GM21367 (cell line): Measurements from ENCODE around the gene ASPG.

ENCODE experiments used
- ATAC-seq: cut with Tn5 transposase; IDR thresholded peaks from one replicate; pipeline ENCODE4 v1.9.1; 2021; ENCODE audit not compliant: unreplicated experiment

The ASPG gene

DNA sequence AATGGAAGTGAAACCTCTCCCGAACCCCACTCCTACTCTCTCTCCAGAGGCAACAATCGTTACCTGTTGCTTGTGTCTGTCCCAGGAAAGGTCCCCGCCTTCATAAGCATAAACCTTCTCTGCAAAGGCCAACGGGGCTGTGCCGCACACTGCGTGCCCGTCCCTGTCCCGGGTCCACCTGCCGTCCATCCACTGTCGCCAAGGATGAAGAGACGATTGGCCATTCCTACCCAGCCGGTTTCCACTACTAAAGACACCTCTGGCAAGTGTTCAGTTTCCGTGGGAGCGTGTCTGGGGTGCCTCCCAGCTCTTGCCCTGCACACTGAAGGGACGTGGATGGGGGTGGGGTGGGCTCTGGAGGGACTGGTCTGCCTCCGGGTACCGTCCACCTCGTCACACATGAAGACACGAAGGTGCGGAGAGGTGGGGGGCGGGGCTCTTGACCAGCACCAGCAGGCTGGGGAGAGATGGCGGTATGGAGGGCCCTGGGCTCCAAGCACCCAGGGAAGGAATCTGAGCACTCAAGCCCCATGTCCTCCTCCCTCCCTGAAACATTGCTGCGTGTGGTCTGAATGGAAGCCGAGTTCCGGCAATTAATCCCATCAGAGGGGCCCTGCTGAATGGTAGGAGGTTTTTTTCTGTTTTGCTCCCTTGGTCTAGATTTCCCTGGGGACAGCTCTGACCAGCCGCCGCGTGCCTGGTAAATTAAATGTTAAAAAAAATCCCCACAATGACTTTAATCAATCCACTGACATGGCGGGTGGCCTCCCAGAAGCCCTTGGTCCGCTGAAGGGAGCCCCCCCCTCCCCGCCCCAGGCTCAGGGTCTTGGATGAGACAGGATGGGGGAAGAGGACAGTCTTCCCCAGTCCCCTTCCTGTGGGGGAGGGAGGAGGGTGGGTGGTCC is 48.8 kb downstream of the ASPG start:
- no peak for ATAC-seq

DNA sequence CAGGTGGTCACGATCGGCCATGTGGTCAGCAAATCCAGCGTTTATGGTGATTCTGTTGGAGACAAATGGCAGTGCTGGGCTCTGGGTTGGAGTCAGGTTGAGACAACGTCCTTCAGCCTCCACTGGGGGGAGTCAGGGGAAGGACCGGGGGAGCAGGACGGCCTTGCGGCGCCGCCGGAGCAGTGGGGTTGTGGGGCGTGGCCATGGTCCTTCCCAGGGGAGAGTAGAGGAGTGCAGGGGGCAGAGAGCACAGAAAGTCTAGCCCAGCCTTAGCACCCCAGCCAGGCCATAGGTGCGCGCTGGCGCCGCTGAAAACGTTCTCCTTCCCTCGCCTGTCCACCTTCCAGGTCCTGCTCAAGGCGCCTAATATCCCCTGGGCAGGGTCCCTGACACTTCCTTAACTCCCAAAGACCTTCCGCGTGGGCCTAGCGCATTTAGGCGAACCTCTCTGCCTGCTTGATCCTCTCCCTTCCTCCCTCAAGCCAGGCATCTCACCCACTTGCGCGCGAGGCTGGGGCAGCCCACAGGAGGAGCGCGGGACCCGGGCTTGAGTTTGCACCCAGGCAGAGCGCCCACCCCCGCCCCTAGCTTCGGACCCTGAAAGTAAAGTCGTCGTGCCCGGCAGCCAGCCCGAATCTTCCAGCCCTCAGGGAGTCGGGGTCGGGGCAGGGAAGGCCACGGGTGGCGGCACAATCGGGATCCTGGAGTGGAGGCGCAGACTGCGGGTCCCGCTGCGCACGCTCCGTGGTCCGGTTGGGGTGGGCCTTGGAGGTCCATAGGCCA is 49.8 kb downstream of the ASPG start:
- ATAC-seq, result no peak

DNA sequence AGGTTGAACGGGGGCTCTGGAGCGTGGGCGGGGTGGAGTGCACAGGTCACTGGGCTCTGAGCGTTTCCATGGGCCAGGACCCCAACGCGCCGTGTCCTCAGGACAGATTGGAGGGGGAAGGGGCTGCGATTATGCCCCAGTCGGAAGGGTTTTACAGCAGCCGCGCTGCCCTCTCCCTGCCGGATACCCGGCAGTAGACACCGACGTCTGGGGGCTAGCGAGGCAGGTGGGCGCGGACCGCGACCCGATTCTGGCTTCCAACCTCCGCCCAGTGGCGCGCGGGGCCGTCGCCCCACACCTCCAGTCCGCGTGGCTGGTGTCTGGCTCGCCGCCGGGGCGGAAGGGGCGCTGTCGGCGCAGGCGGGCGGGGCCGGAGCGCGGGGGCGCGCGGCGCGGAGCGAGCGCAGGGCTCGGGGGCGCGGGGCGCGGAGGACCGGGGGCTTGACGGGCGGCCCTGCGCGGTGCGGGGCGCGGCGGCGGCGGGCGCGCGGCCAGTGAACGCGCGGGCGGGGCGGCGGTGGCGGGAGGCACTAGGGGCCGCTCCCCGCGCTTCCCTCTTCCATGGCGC is 50.5 kb downstream of the ASPG start:
- no peak for ATAC-seq

GRCh38 chr14:104136472-104137296 is 51.2 kb downstream of the ASPG start:
- ATAC-seq, result no peak

- no peak for ATAC-seq
These were observed 52.0 kb downstream of the ASPG start for GRCh38 chr14:104137297-104138097.

DNA sequence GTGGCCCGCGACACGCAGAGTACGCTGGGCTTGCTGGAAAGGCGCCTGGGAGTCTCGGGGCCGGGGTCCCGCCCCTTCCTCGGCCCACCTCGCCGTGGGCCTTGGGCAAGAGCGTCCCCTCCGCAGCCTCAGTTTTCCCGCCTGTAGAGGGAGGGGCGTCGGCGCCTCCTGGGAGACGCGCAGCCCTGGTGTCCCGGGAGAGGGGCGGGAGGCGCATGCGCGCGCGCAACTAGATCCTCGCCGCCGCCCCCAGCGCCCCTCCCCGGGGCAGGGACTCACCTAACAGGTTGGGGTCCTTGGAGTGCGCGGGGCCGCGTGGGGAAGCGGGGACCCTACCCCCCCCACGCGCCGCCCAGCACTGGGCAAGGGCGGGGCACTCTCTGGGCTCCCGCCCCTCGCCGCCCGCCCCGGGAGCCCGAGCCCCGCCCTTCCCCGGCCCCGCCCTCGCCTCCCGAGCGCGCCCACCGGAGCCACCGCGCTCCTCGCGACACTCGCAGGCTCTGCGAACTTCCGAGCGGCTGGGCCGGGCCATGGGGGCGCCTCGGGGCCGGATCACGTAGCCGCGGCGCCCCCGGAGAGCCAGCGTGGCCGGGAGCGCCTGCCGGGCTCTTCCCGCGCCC is 52.7 kb downstream of the ASPG start, which contains the start of gene KIF26A:
Gene KIF26A, plus strand, starts transcription at position 490 of the 620 bp plus-strand sequence. CDS start 136 bp downstream, outside the sequence.
- ATAC-seq, result no peak

- no peak for ATAC-seq
These were observed 53.4 kb downstream of the ASPG start for GRCh38 chr14:104138718-104139459.

DNA sequence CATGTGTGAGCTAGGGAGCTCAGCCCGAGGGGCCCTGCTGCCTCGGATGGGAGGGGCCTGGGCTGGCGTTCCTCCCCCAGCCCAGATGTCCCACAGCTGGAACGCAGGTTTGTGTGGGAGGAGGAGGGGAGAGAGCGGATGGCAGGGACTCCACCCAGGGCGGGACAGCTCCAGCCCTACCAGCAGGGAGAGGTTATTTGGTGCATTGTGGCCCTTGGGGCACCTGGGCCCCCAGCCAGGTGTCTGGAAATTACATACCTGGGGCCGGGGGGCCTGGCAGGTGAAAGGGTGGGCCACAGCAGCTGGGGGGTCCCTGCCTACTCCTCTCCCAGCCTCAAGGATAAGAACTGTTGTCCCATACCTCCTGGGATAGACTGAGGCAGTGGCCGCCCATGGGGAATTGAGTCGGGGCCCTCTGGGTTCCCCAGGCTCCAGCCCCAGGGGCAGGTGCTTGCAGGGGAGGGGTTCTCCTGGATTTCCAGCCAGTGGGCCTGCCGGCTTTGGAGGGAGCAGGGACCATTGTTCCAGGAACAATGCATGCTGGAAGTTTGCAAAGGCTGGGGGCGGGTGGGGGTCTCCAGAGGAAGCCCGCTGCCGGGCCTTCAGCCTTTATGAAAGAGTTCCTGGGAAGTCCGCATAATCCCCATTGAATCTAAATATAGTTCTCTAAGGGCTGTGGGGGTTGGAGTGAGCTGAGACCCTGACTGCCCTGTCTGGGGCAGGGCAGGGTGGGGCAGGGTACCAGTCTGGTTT is 54.1 kb downstream of the ASPG start:
- ATAC-seq, result no peak

DNA sequence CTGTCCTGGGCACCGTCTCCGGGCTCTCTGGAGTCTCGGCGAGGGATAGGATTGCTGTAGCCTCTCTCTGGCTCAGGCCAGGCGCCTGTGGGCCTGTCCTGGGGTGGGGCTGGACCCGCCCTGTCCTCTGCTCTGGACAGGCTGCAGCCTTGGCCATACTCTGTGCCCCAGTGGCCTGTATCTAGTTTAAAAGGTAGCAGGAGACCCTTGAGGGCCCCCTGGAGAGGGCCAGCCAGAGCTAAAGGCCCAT is 54.6 kb downstream of the ASPG start:
- no peak for ATAC-seq

- no peak for ATAC-seq
These were observed 55.2 kb downstream of the ASPG start for GRCh38 chr14:104140463-104141331.

GRCh38 chr14:104141621-104142091 is 56.2 kb downstream of the ASPG start:
- ATAC-seq, result no peak

DNA sequence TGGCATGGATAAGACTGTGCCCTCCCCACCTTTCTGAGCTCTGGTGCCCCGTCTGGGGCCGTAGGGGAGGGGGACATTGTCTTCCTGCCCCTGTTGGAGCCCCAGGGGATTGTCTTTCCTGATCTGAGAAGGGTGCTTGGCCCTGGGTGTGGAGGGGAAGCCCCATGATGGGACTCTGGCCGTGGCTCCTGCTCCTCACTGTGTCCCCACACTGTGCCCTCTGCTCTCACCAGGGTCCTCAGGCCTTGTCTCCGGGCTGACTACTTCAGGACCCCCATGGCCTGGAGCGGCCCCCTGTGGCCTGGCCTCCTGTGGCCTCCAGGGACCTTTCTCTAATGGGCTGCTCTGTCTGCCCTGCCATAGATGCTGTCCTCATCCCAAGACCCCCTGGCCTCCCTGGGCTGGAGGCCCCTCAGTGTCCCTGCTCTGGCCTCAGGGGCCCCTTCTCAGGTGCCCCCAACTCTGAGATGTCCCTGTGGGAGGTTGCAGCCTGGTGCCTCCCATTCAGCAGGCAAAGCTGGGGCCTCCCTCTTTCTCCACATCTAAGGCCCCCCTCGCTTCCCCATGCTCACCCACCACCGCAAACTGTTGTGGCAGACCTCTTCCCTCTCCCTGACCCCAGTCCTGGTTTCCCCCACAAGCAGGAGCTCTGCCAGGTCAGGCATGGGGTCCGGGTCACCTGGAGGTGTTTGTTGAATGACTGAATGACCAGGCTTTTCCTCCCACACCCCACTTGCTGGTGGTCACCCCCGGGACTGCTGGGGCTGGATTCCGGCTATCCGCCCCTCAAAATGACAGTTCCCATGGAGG is 56.8 kb downstream of the ASPG start:
- ATAC-seq, result no peak

GRCh38 chr14:104142946-104143470 is 57.5 kb downstream of the ASPG start:
- no peak for ATAC-seq

DNA sequence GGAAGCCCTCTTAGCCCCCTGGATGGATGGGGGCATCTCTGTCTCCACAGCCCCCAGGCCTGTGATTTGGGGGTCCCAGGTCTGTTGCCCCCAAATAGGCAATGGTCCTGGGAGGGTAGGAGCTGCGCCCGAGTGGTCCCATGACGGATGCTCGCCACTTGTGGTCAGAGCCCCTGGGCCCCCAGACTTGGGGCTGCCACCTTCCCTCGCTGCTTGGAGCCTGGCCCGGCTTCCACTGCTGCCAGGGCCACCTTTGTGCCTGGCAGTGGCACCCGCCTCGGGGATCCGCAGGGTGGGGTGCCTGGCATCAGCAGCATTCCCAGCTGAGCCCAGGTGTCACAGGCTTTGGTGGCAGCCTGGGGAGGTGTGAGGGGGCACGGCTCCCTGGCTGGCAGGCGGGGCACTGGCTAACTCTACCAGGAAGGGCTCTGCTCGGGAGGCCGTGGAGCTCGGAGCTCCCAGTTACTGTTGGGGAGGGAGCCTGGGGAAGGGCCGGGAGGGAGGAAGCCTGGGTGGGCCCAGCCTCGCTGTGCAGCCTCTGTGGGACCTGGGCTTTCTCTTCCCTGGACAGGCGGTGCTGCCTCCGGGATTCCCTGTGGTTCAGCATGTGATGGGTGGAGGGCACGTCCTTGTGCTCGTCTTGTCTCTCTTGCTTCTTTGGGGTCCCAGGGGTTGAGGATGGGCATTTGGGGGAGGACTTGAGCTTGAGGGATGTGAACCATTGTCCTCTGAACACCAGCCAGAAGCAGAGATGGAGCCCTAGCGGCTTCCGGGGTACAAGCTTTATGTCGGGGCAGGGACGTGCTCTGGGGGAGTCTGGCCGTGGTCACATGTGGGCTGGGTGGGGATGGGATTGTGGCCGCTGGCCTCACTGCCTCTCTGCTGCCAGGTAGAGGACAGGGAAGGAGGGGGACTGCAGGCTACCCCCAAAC is 58.3 kb downstream of the ASPG start:
- ATAC-seq, result no peak

DNA sequence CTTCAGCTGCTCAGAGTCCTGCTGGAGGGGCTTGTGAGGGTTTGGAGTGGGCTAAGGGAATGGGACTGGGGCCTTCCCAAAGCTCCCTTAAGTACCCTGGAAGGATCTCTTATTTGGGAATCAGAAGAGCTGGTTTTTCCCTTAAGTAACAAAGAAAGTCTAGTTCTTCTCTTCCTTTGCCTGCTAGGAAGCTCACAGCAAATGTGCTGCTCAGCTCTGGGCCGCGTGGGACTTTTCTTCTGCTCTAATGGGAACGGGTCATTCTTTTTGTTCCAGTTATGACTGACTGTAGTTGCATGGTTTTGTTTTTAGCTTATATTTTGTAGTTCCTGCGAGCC is 58.9 kb downstream of the ASPG start:
- ATAC-seq, result no peak
